Measurements from ENCODE around the gene TBC1D5. TPM values are rescaled to one million over a fixed set of nuclear protein-coding genes. Genes with fewer than 3 reads are reported as not detected.
"Not testable (repeated sequence)": the region's sequence is repeated elsewhere in the genome, so short reads cannot be mapped to it uniquely, and the experiment has no call there.

The TBC1D5 gene
- polyA plus RNA-seq, 1 experiment = 44.6 TPM

DNA sequence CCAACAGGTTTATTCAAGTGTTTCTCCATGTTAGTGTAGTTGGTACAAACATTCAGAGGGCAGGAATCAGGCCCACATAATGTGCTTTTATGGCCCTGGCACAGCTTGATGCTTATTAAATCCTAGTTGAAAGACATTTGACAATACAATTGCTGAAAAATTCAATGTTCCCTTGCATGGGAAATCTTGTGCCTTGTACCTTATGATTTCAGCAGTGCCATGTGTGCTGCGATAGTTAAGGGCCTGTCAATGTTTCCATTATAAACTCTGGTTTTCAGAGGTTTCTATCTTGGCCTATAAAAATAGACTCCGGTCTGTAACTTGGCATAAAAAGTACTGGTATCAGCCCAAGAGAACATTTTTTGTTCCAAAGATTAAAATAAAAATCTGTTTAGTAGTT, 207.2 kb downstream of the TBC1D5 start:
- H3K4me3 ChIP-seq (ENCODE audit: low read depth, low read length) = no peak overlapping the region
- TF ChIP-seq, protein P1, sequence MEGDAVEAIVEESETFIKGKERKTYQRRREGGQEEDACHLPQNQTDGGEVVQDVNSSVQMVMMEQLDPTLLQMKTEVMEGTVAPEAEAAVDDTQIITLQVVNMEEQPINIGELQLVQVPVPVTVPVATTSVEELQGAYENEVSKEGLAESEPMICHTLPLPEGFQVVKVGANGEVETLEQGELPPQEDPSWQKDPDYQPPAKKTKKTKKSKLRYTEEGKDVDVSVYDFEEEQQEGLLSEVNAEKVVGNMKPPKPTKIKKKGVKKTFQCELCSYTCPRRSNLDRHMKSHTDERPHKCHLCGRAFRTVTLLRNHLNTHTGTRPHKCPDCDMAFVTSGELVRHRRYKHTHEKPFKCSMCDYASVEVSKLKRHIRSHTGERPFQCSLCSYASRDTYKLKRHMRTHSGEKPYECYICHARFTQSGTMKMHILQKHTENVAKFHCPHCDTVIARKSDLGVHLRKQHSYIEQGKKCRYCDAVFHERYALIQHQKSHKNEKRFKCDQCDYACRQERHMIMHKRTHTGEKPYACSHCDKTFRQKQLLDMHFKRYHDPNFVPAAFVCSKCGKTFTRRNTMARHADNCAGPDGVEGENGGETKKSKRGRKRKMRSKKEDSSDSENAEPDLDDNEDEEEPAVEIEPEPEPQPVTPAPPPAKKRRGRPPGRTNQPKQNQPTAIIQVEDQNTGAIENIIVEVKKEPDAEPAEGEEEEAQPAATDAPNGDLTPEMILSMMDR (IDR thresholded peaks at IDR 0.05; ENCODE audit: low read depth, low read length) = no peak
- no peak for DNase-seq (ENCODE audit: low read depth, low spot score)
- ChIA-PET POLR2A (no interaction called here), CTCF (no interaction called here)
- H3K27ac ChIP-seq (ENCODE audit: low read depth, low read length) = no peak overlapping the region
- H3K9me3 ChIP-seq (ENCODE audit: control insufficient read depth, insufficient read depth, low read length) = no peaks in the 10 kb centered on the region
- H3K27me3 ChIP-seq (ENCODE audit: control insufficient read depth, insufficient read depth, low read length) = no peaks in the 10 kb centered on the region

GRCh38 chr3:17532446-17532845, 210.0 kb downstream of the TBC1D5 start:
- H3K9me3 ChIP-seq (ENCODE audit: control insufficient read depth, insufficient read depth, low read length); DNase-seq (ENCODE audit: low read depth, low spot score); H3K27ac ChIP-seq (ENCODE audit: low read depth, low read length); POLR2A ChIA-PET; CTCF ChIA-PET; H3K27me3 ChIP-seq (ENCODE audit: control insufficient read depth, insufficient read depth, low read length); H3K4me3 ChIP-seq (ENCODE audit: low read depth, low read length): not testable (repeated sequence)

DNA sequence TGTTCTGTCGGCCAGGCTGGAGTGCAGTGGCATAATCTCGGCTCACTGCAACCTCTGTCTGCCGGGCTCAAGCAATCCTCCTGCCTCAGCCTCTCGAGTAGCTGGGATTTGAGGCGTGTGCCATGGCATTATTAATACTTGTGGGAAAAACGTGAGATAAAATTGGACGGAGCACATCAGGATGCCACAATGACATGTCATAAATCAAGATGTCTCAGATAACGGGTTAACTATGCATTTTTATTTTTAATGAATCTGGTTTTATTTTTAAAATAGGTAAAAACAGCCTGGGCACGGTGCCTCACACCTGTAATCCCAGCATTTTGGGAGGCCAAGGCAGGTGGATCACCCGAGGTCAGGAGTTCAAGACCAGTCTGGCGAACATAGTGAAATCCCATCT, 212.8 kb downstream of the TBC1D5 start:
- no peaks in the 10 kb centered on the region for H3K27me3 ChIP-seq (ENCODE audit: control insufficient read depth, insufficient read depth, low read length)
- no peak overlapping the region for H3K27ac ChIP-seq (ENCODE audit: low read depth, low read length)
- no peaks in the 10 kb centered on the region for H3K9me3 ChIP-seq (ENCODE audit: control insufficient read depth, insufficient read depth, low read length)
- no peak overlapping the region for H3K4me3 ChIP-seq (ENCODE audit: low read depth, low read length)
- TF ChIP-seq, protein P1 (IDR thresholded peaks at IDR 0.05; ENCODE audit: low read depth, low read length) = no peak
- POLR2A ChIA-PET = no interaction called here
- no peak for DNase-seq (ENCODE audit: low read depth, low spot score)
- CTCF ChIA-PET = no interaction called here

GRCh38 chr3:17518189-17519059, 224.0 kb downstream of the TBC1D5 start:
- DNase-seq (ENCODE audit: low read depth, low spot score) = no peak
- POLR2A ChIA-PET = no interaction called here
- H3K4me3 ChIP-seq (ENCODE audit: low read depth, low read length) = no peak overlapping the region
- no peaks in the 10 kb centered on the region for H3K27me3 ChIP-seq (ENCODE audit: control insufficient read depth, insufficient read depth, low read length)
- CTCF ChIA-PET = interaction anchor here (1.7 kb wide), 1 partner anchor 127 kb away, joined by 6 read pairs; no protein-coding TSS in a partner anchor
- no peak overlapping the region for H3K27ac ChIP-seq (ENCODE audit: low read depth, low read length)
- TF ChIP-seq, protein P1 (IDR thresholded peaks at IDR 0.05; ENCODE audit: low read depth, low read length) = no peak
- no peaks in the 10 kb centered on the region; the same call in 1 of the 2 replicates for H3K9me3 ChIP-seq (ENCODE audit: control insufficient read depth, insufficient read depth, low read length)

DNA sequence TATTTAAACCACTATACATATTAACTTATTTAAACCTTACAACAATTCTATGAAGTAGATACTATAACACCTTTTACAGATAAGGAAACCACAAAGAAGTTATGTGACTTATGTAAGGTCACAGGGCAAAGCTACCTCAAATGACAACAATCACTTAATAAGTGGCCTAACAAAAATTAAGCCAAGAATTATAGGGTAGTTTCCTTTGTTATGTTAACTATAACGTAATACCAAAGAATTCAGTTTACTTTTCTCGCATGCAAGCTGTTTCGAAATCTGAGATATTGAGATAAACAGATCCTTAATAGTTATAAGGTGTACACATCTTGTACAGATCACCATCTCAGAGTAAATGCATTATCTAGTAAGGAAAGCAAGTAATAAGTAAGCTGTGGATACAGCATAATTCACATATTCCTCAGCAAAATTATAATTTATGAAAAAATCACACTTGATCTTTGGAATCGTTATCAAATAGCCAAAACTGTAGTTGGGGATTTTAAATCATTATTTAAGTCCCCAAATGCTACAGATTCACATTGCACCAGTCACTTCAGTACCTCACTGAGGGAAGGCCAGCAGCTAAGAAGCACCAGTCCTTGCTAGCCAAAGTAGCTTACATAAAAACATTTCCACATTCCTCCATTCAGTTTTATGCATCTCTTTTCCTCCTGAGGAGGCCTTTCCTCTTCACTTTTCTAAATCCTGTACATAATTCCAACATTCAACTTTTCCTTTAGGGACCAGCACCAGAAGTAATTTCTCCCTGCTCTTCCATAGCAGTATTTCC, 226.8 kb downstream of the TBC1D5 start:
- DNase-seq (ENCODE audit: low read depth, low spot score) = no peak
- no peaks in the 10 kb centered on the region for H3K27me3 ChIP-seq (ENCODE audit: control insufficient read depth, insufficient read depth, low read length)
- ChIA-PET CTCF (interaction anchor here (0.5 kb wide), 1 partner anchor 41 kb away, joined by 3 read pairs; no protein-coding TSS in a partner anchor), POLR2A (no interaction called here)
- no peaks in the 10 kb centered on the region; the same call in 1 of the 2 replicates for H3K9me3 ChIP-seq (ENCODE audit: control insufficient read depth, insufficient read depth, low read length)
- H3K4me3 ChIP-seq (ENCODE audit: low read depth, low read length) = no peak overlapping the region
- TF ChIP-seq, protein P1 (IDR thresholded peaks at IDR 0.05; ENCODE audit: low read depth, low read length) = no peak
- H3K27ac ChIP-seq (ENCODE audit: low read depth, low read length) = no peak overlapping the region

Measured in AG04450 (cell line).